ENCODE data around the gene THRB. TPM values are rescaled to one million over a fixed set of nuclear protein-coding genes. Genes with fewer than 3 reads are reported as not detected.

Gene THRB
- polyA plus RNA-seq, 3 donors = 3.4 to 11.7 (median 8.1) TPM

GRCh38 chr3:24351779-24352469 lies 142.7 kb downstream of the THRB start:
- 39 to 50% (median 39%) methylated on average over 4 of the region's 4 CpGs for WGBS, 3 donors
- H3K27ac ChIP-seq (ENCODE audit: low read depth, low read length) = no peak overlapping the region

GRCh38 chr3:24349367-24350019 lies 145.2 kb downstream of the THRB start:
- 87 to 96% (median 88%) methylated on average over 1 of the region's 1 CpG for WGBS, 3 donors
- no peak overlapping the region for H3K27ac ChIP-seq (ENCODE audit: low read depth, low read length)

- 37 to 94% (median 93%) methylated on average over 4 of the region's 4 CpGs for WGBS, 3 donors
- no peak overlapping the region for H3K27ac ChIP-seq (ENCODE audit: low read depth, low read length)
Observed at GRCh38 chr3:24348348-24348747, 146.3 kb downstream of the THRB start.

- H3K27ac ChIP-seq (ENCODE audit: low read depth, low read length) = no peak overlapping the region
Observed at GRCh38 chr3:24344784-24345439, 149.7 kb downstream of the THRB start.

GRCh38 chr3:24343084-24343783 lies 151.4 kb downstream of the THRB start:
- no peak overlapping the region for H3K27ac ChIP-seq (ENCODE audit: low read depth, low read length)
- 85 to 93% (median 93%) methylated on average over 3 of the region's 3 CpGs for WGBS, 3 donors

More at GRCh38 chr3:24344784-24345439, 149.7 kb downstream of the THRB start:
- 67 to 83% (median 78%) methylated on average over 3 of the region's 3 CpGs for WGBS, 3 donors

- no peak overlapping the region for H3K27ac ChIP-seq (ENCODE audit: low read depth, low read length)
- 95 to 98% (median 95%) methylated on average over 4 of the region's 4 CpGs for WGBS, 3 donors
Observed at GRCh38 chr3:24342275-24342674, 152.4 kb downstream of the THRB start.

- no peak overlapping the region for H3K27ac ChIP-seq (ENCODE audit: low read depth, low read length)
Observed at GRCh38 chr3:24341668-24342067, 153.0 kb downstream of the THRB start.

GRCh38 chr3:24340966-24341365 lies 153.7 kb downstream of the THRB start:
- 71 to 90% (median 74%) methylated on average over 4 of the region's 4 CpGs for WGBS, 3 donors

GRCh38 chr3:24340161-24340560 lies 154.5 kb downstream of the THRB start:
- WGBS, 3 donors = 66 to 89% (median 75%) methylated on average over 1 of the region's 1 CpG
- no peak overlapping the region for H3K27ac ChIP-seq (ENCODE audit: low read depth, low read length)

More at GRCh38 chr3:24340966-24341365, 153.7 kb downstream of the THRB start:
- H3K27ac ChIP-seq (ENCODE audit: low read depth, low read length) = no peak overlapping the region

- no peak overlapping the region for H3K27ac ChIP-seq (ENCODE audit: low read depth, low read length)
- 63 to 81% (median 70%) methylated on average over 5 of the region's 5 CpGs for WGBS, 3 donors
Observed at GRCh38 chr3:24339266-24339825, 155.3 kb downstream of the THRB start.

- WGBS, 3 donors = 49 to 84% (median 80%) methylated on average over 5 of the region's 5 CpGs
Observed at GRCh38 chr3:24338409-24339130, 156.1 kb downstream of the THRB start.

GRCh38 chr3:24336101-24336500 lies 158.5 kb downstream of the THRB start:
- WGBS, 3 donors = 68 to 88% (median 72%) methylated on average over 3 of the region's 3 CpGs
- H3K27ac ChIP-seq (ENCODE audit: low read depth, low read length) = no peak overlapping the region

More at GRCh38 chr3:24338409-24339130, 156.1 kb downstream of the THRB start:
- no peak overlapping the region for H3K27ac ChIP-seq (ENCODE audit: low read depth, low read length)

GRCh38 chr3:24332092-24332491 lies 162.6 kb downstream of the THRB start:
- no peak overlapping the region for H3K27ac ChIP-seq (ENCODE audit: low read depth, low read length)
- WGBS, 3 donors = 85 to 94% (median 91%) methylated on average over 3 of the region's 3 CpGs

GRCh38 chr3:24323272-24323671 lies 171.4 kb downstream of the THRB start:
- no peak overlapping the region for H3K27ac ChIP-seq (ENCODE audit: low read depth, low read length)

- no peak overlapping the region for H3K27ac ChIP-seq (ENCODE audit: low read depth, low read length)
Observed at GRCh38 chr3:24320601-24321000, 174.0 kb downstream of the THRB start.

- no peak overlapping the region for H3K27ac ChIP-seq (ENCODE audit: low read depth, low read length)
- WGBS, 3 donors = 83 to 92% (median 84%) methylated on average over 1 of the region's 1 CpG
Observed at GRCh38 chr3:24318677-24319287, 175.9 kb downstream of the THRB start.

- WGBS, 3 donors = 81 to 88% (median 81%) methylated on average over 5 of the region's 5 CpGs
- H3K27ac ChIP-seq (ENCODE audit: low read depth, low read length) = no peak overlapping the region
Observed at GRCh38 chr3:24316887-24317383, 177.7 kb downstream of the THRB start.

GRCh38 chr3:24315971-24316370 lies 178.7 kb downstream of the THRB start:
- H3K27ac ChIP-seq (ENCODE audit: low read depth, low read length) = no peak overlapping the region

All from adipose tissue (tissue), 3 donors.